DOHH2 (cell line): ENCODE measurements around the gene NYAP2.

Experiments
- H3F3A ChIP-seq: fragments of 200-600 bp; sonication (generic), shearing (Covaris generic); 2 replicates; pipeline ENCODE4 v1.6.0; 2016; ENCODE audit warnings: antibody characterized with exemption, mild to moderate bottlenecking; ENCODE audit not compliant: control insufficient read depth, insufficient read depth
- H3K27ac ChIP-seq: fragments of 200-600 bp; sonication (generic); 2 replicates; pipeline ENCODE4 v1.5.1; 2014; ENCODE audit warnings: low read depth, mild to moderate bottlenecking, low read length, moderate library complexity
- H3K27me3 ChIP-seq: fragments of 200-600 bp; sonication (generic); 2 replicates; pipeline ENCODE4 v1.6.1; 2014; ENCODE audit warnings: mild to moderate bottlenecking, low read length, mixed read lengths; ENCODE audit not compliant: control insufficient read depth
- H3K36me3 ChIP-seq: fragments of 200-600 bp; sonication (generic); 2 replicates; pipeline ENCODE4 v1.6.1; 2014; ENCODE audit warnings: mild to moderate bottlenecking, low read length, moderate library complexity, mixed read lengths; ENCODE audit not compliant: control insufficient read depth
- H3K4me1 ChIP-seq: fragments of 200-600 bp; sonication (generic); 2 replicates; pipeline ENCODE4 v1.6.1; 2014; ENCODE audit warnings: mild to moderate bottlenecking, low read length, mixed read lengths; ENCODE audit not compliant: control insufficient read depth
- H3K4me2 ChIP-seq: fragments of 200-600 bp; sonication (generic); 2 replicates; pipeline ENCODE4 v1.6.0; 2014; ENCODE audit warnings: mild to moderate bottlenecking, low read length, moderate library complexity
- H3K4me3 ChIP-seq: fragments of 200-600 bp; sonication (generic); 2 replicates; pipeline ENCODE4 v1.5.1; 2014; ENCODE audit warnings: mild to moderate bottlenecking, low read length, mixed read lengths
- H3K79me2 ChIP-seq: fragments of 200-600 bp; sonication (generic); 2 replicates; pipeline ENCODE4 v1.6.1; 2014; ENCODE audit warnings: mild to moderate bottlenecking, low read length, mixed read lengths; ENCODE audit not compliant: control insufficient read depth
- H3K9me2 ChIP-seq: fragments of 200-600 bp; sonication (generic); replicated peaks from 2 replicates; pipeline ENCODE4 v1.6.1; 2014; ENCODE audit warnings: mild to moderate bottlenecking, low read length, mixed read lengths; ENCODE audit not compliant: control insufficient read depth
- H3K9me3 ChIP-seq: fragments of 200-600 bp; sonication (generic); 2 replicates; pipeline ENCODE4 v1.6.1; 2014; ENCODE audit warnings: antibody characterized with exemption, low read length, mixed read lengths; ENCODE audit not compliant: control insufficient read depth, insufficient read depth
- H4K20me1 ChIP-seq: fragments of 200-600 bp; sonication (generic); 2 replicates; pipeline ENCODE4 v1.6.0; 2014; ENCODE audit warnings: low read depth, mild to moderate bottlenecking, antibody characterized with exemption, low read length, moderate library complexity; ENCODE audit not compliant: control insufficient read depth, insufficient read depth
- CTCF ChIP-seq: fragments of 200-600 bp; sonication (generic); IDR thresholded peaks from one replicate; pipeline ENCODE4 v1.5.1; 2014; ENCODE audit warnings: antibody characterized with exemption, mild to moderate bottlenecking, low read depth, low read length; ENCODE audit not compliant: poor library complexity, severe bottlenecking
- EZH2phosphoT487 ChIP-seq: fragments of 200-600 bp; sonication (generic); IDR thresholded peaks from 2 replicates; pipeline ENCODE4 v1.6.1; 2017; ENCODE audit warnings: borderline replicate concordance, mild to moderate bottlenecking, antibody characterized with exemption, low read length, moderate library complexity, mixed read lengths

Gene NYAP2

GRCh38 chr2:225400546-225401400 is 1.3 kb downstream of the NYAP2 start:
- no peaks in the 10 kb centered on the region for H3K27me3 ChIP-seq
- no peaks in the 10 kb centered on the region for H3F3A ChIP-seq
- no peak overlapping the region for H3K4me3 ChIP-seq
- no peaks in the 10 kb centered on the region for H3K9me3 ChIP-seq
- no peaks in the 10 kb centered on the region for H3K36me3 ChIP-seq
- no peak overlapping the region for H3K27ac ChIP-seq
- H4K20me1 ChIP-seq, result no peaks in the 10 kb centered on the region
- H3K4me2 ChIP-seq, result no peak overlapping the region
- no peaks in the 10 kb centered on the region for H3K79me2 ChIP-seq
- H3K4me1 ChIP-seq, result no peaks in the 10 kb centered on the region
- TF ChIP-seq CTCF (no peak), EZH2phosphoT487 (no peak)
- no peaks in the 10 kb centered on the region for H3K9me2 ChIP-seq

- Histone ChIP-seq H3K9me2 (no peaks in the 10 kb centered on the region), H4K20me1 (no peaks in the 10 kb centered on the region), H3K79me2 (no peaks in the 10 kb centered on the region), H3K27me3 (no peaks in the 10 kb centered on the region), H3K27ac (no peak overlapping the region), H3K4me3 (no peak overlapping the region), H3K4me2 (no peak overlapping the region), H3K9me3 (no peaks in the 10 kb centered on the region), H3F3A (no peaks in the 10 kb centered on the region), H3K36me3 (no peaks in the 10 kb centered on the region), H3K4me1 (no peaks in the 10 kb centered on the region)
- TF ChIP-seq CTCF (no peak), EZH2phosphoT487 (no peak)
These were observed 2.8 kb downstream of the NYAP2 start for GRCh38 chr2:225402210-225402776.

- Histone ChIP-seq H3K4me1 (no peaks in the 10 kb centered on the region), H3K27ac (no peak overlapping the region), H3F3A (no peaks in the 10 kb centered on the region), H3K36me3 (no peaks in the 10 kb centered on the region), H4K20me1 (no peaks in the 10 kb centered on the region), H3K27me3 (no peaks in the 10 kb centered on the region), H3K4me2 (no peak overlapping the region), H3K79me2 (no peaks in the 10 kb centered on the region), H3K9me2 (no peaks in the 10 kb centered on the region), H3K4me3 (no peak overlapping the region), H3K9me3 (no peaks in the 10 kb centered on the region)
- TF ChIP-seq CTCF, result no peak
- TF ChIP-seq EZH2phosphoT487, result no peak
These were observed 11.9 kb downstream of the NYAP2 start for GRCh38 chr2:225411452-225411851.
